OCI-M2 (cell line): ENCODE results near the gene ZMYND11.

ENCODE experiments used
- DNase-seq: peaks from one replicate; lab custom pipeline; 2025; ENCODE audit not compliant: unreplicated experiment; lab: John Stamatoyannopoulos, UW

ZMYND11 gene

DNA sequence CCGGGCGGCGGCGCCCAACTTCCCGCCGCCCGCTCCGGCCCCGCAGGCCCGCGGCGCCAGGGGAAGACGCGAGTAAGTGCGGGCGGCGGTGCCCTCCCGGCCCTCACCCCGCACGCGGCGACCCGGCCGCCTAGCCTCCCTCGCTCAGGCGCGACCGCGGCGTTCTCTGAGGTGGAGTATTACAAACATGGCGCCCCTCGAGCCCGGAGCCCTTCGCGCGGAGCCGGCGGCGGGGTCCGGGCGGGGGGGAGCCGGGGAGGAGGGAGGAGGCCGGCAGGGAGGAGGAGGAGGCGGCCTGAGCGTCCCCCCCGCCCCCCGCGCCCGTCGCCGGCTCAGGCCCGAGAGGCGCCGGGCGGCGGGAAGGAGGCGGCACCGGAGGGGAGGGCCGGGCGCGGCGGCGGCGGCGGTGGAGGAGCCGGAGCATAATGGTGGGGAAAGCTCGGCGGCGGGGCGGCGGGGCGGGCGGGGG, at the start of gene ZMYND11:
ZMYND11 (plus strand) TSS at position 324 of the 469 bp plus-strand sequence. CDS start 44,558 bp downstream, outside the sequence.
- no peak for DNase-seq

DNA sequence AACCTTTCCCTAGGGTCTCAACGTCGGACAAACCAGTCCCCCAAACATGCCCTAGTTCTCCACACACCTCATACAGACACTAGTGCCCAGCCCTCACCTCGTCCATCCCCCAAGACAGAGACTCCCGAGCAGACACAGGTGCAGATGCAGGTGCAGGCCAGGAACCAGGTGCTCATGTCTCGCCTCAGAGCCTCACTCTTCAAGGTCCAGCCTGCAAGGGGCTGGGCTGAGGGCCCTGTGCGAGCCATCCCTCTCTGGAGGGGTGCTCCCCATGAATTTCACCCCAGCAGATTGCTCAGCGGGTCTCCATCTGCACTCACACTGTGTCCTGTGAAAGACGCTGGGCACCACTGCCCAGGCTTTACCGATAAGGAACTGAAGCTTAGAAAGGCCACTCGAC, 49.2 kb upstream of the ZMYND11 start:
- DNase-seq = no peak

DNA sequence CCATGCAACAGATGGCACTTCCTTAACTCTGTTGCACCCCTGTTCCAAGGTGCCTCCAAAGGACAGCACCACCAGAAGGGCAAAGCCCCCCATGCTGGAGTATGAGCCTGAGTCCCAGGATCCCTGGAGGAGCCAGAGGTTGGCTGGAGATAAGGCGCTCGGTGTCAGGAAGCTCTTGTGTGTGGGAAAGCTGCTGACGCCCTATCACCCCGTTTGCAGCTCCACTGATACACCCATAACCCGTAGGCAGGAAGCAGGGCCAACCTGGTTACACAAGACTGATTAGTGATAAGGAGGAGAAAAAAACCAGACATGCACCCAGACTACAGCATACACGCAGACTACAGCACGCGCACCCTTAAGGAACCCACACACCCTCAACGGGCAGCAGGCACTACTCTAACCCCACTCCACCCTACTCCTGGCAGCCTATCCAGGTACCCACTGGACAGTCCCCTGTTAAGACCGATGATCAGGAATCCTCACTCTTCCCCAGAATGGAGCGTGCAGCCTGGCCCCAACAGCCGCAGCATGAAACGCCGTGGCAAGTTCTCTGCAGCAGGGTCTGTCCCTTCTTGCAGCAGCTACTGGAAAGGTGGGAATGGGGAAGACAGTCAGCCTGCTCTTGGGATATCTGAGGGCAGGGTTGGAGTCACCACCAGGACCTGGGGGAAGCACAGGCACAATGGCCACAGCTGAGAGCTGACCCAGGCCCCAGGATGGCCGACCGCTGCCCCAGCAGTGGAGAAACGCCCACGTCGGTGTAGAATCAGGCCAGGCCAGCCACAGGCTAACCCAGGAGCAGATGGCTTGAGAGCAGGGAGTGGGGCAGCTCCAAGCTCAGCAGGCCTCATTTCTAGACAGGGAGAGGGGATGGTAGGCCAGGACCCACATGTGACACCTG, 47.8 kb upstream of the ZMYND11 start:
- DNase-seq = no peak

DNA sequence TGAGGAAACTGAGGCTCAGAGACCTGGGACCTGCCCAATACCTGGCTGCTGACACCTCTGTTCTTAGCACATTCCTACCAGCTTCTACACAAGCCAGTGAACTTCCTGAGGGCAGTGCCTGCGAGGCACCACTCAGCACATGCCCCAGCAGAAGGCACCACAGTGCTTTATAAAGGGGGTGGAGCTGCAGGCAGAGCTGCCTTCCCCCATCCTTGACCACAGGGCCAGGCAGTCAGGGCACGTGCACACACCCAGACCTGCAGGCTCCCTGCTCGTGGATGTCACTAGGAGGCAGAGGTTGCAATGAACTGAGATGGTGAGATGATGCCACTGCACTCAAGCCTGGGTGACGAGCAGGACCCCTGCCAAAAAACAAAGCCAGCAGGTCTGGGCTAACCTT, 47.0 kb upstream of the ZMYND11 start:
- DNase-seq = no peak

DNA sequence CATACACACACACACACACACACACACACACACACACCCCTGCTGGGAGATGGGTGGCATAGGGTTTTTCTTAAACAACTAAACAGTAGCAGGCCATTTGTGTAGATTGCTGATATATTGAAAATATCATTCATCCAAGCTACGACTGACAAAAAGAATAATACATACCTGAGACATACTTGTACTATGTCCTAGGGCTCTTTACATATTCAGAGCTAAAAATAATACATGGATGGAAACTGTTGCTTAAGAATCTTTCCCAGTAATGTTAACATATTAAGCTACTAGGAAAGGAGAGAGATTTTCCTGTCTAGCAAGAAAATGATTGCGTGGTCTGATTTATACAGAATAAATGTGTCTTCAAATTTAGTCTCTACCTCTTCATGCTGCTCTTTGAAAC, 46.0 kb upstream of the ZMYND11 start:
- no peak for DNase-seq

DNA sequence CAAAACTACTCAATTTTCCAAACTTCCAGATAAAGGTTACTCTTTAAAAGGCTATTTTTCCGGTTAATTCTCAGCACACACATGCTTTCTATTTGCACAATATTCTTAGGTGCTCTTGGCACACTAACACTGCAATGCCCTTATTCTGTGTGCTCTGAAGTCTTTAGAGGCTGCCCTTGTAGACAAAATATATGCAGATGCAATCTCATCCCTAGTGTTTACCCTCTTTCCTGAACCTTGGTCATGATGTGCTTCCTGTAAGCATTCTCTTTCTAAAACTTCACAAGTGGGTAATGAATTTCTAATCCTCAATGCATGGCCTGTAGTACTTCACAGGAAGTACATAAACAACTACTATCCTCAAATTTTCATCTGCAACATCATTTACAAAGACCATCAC, 45.1 kb upstream of the ZMYND11 start:
- no peak for DNase-seq

DNA sequence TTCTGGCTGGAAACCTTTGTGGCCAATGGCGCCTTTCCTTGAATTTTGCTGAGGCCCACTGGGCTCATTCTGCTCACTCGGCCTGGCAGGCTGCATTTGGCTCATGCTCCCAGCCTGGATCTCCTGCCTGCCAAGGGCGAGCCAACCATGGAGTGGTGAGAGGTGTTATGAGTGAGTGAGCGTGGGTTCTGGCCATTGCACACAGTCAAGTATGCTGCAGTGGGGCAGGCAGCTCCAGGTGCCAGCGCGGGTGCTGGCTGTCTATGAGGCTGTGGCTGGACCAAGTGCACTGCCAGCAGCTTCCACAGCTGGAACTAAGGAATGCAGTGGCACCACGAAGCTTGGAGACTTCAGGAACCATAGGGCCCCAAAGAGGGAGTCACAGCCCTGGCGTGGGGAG, 43.9 kb upstream of the ZMYND11 start:
- no peak for DNase-seq

DNA sequence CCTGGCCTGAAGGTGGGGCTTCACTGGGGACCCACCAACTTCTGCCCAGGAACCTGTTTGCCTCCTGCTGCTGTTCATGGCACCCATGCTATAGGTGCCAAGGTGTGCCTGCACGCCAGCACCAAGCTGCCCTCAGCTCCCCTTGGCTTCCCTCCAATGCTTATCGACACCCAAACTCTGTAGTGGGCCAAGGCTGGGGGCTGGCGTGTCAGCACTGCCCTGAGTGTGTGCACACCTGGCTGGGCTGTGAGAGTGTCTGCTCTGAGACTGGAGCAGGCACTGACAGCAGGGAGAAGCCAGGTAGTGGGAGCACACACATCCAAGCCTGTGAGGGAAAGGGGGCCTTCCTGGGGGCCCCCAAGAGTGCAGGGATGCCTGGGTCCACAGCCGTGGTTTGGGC, 43.1 kb upstream of the ZMYND11 start:
- DNase-seq = no peak

DNA sequence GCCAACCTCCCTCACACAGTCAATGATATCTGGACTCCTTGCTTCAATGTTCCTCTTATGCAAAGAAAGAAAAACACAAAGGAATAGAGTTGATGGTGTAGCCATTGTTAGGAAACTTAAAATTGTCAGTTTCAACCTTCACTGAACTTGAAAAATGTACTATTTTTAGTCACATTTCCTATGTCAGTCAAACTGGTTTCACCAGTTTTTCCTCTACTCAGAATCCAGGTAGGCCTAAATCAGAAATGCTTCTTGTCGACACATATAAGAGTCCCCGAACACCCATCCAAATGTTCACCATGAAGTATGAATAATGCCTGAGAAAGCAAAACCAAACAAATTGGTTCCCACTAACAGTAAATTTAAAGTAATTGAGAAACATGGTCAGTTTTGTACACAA, 42.4 kb upstream of the ZMYND11 start:
- DNase-seq = no peak

DNA sequence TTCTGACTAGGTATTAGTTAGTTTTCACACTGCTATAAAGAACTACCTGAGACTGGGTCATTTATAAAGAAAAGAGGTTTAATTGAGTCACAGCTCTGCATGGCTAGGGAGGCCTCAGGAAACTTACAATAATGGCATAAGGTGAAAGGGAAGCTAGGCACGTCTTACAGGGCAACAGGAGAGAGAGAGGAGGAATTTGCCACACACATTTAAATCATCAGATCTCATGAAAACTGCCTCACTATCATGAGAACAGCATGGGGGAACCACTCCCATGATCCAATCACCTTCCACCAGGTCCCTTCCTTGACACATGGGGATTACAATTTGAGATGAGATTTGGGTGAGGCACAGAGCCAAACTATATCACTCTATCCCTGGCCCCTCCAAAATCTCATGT, 40.6 kb upstream of the ZMYND11 start:
- no peak for DNase-seq

DNA sequence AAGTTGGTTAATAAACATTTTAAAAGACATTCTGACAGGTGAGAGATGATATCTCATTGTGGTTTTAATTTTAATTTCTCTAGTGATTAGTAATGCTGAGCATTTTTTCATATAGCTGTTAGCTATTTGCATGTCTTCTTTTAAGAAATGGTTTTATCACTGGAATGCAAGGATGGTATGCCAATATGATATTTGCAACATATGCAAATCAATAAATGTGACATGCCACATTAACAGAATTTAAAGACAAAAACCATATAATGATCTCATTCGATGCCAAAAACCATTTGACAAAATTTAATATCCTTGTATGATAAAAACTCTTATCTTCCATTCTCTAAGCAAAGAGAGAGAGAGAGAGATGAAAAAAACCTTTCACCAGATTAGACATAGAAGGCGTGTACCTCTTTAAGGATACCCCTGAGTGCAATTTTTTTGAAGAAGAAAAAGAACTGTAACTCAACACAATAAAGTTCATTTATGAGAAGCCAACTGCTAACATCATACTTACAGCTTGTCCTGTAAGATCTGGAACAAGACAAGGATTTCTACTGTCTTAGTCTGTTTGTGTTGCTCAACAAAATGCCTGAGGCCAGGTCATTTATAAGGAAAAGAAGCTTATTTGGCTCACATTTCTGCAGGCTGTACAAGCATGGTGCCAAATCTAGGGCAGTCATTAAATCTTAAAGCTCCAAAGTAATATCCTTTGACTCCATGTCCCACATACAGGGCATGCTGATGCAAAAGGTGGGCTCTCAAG, 39.7 kb upstream of the ZMYND11 start:
- no peak for DNase-seq

DNA sequence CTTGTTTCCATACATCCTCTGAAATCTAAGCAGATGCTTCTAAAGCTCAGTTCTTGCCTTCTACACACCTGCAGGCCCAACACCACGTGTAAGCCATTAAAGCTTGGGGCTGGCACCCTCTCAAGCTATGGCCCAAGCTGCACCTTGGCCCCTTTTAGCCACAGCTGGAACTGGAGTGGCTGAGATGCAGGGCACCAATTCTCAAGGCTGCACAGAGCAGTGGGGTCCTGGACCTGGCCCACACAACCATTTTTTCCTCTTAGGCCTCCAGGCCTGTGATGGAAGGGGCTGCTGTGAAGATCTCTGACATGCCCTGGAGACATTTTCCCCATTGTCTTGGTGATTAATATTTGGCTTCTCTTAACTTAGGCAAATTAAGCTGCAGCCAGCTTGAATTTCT, 38.8 kb upstream of the ZMYND11 start:
- DNase-seq = no peak

DNA sequence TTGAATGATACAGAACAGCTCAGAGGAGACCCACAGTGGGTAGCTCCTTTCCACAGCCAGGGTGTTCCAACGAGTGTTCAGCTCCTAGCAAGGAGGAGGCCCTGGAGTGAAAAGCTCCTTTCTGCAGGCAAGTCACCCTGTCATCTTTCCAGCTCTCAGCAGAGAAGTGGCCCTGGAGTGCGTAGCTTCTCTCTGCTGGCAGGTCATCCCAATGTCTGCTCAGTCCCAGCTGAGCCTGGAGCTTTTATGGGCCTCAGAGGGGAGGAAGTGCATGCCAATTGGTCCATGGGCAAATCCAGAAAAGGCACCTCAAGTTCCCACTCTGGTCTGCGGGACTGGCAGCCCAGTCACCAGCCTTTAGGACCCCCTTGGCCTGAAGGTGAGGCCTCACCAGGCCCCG, 30.8 kb upstream of the ZMYND11 start:
- no peak for DNase-seq

DNA sequence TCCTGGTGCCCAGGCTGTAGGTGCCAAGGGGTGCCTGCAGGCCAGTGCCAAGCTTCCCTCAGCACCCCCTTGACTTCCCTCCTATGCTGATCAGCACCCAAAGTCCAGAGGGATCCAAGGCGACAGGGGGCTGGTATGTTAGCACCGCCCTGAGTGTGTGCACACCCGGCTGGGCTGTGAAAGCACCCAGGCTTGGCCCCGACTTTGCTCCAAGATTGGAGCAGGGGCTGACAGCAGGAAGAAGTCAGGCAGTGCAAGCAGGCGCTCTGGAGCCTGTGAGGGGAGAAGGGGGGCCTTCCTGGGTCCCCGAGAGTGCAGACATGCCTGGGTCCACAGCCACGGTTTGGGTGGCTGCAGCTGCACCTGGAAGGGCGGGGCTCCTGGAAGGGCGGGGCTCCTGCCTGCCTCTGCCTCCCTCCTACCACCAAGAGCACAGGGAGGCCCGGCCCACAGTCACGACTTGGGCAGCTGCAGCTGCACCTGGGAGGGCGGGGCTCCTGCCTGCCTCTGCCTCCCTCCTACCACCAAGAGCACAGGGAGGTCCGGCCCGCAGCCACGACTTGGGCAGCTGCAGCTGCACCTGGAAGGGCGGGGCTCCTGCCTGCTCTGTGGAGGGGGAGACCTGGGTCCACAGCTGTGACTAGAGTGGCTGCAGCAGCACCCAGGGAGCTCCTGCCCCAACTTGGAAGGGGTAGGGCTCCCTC, 30.2 kb upstream of the ZMYND11 start:
- DNase-seq = no peak

DNA sequence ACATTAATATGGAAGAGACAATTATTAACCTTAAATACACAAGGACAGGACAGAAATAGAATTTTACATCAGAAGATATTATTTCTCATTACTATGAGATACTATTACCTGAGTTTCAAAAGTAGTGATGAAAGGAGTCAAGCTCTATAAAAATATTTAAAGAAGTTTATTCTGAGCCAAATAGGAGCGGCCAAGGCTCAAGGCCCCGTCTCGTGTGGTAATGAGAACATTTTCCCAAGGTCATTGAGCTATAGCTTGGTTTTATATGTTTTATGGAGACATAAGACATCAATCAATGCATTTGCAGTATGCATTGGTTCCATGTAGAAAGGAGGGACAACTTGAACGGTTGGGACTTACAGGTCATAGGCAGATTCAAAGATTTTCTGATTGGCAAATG, 29.4 kb upstream of the ZMYND11 start:
- DNase-seq = no peak

DNA sequence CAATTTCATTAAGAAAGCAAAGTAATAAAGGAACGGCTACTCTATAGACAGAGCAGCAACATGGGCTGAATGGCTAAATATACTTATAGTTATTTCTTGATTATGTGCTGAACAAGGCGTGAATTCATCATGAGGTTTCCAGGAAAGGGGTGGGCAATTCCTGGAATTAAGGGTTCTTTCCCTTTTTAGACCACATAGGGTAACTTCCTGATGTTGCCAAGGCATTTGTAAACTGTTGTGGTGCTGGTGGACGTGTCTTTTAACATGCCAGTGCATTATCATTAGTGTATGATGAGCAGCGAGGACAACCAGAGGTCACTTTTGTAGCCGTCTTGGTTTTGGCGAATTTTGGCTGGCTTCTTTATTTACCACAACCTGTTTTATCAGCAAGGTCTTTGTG, 28.5 kb upstream of the ZMYND11 start:
- DNase-seq = no peak

DNA sequence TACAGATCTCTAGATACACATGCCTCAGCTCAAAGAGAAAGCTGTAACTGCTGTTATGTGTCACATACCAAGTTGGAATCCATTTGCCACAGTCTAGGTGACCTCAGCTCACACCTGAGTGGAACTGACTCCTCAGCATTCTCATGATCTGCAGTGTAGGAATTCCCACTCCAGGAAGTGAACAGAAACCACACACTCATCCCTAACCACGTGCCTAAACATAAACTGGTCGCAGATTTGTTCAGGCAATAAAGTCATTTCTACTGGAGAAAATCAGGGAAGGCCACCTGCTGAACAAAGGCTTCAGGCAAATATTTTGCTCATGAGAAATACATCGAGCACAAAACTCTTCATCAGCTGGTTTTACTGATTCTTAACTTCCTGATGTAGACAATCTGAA, 23.0 kb upstream of the ZMYND11 start:
- no peak for DNase-seq

DNA sequence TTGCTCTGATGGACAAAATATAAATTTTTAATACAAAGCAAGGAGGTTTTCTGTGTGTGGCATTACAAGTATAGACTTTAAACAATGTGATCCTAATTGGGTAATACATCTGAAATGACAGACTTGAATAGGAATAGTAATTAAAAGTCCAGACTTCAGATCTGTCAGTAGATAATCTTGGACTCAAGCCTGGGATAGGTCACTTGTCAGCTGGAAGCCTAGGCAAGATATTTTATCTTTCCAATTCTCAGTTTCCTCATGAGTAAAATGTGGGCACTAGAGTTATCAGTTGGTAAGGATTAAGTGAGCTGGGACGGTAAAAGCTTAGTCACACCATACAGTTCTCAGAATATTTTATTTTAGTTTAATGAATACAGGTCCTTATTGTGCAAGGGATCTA, 10.4 kb upstream of the ZMYND11 start:
- no peak for DNase-seq

DNA sequence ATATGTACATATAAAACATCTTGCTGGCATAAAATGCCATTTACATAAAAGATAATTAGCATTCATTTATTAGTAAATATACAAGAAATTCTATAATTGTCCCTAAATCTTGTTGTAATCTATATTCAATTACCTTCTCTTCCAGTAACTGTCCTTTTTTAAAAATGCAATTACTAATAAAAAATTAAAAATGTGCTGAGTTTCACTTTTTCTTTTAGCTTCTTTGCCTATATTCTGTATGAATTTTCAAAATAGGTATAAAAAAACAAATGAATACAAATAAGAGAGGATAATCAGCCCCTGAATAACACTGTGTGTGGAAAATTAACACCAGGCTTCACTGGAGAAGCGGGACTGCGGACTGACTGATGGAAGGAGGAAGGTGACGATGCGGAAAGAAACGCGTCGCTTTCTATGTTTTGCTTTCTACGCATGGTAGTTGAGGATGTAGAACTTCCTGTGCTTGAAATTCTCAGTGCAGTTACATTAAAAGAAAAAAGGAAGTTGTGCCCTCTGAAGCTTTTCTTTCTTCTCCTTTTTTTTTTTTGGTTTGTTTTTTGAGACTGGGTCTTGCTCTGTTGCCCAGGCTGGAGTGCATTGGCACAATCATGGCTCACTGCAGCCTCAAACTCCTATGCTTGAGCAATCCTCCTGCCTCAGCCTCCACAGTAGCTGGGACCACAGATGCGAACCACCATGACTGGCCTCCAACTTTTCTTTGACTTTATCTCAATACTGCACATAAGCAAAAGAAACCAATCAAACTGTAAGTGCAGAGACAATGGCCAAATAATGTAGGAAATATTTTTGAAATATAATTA, 7.4 kb upstream of the ZMYND11 start:
- no peak for DNase-seq

DNA sequence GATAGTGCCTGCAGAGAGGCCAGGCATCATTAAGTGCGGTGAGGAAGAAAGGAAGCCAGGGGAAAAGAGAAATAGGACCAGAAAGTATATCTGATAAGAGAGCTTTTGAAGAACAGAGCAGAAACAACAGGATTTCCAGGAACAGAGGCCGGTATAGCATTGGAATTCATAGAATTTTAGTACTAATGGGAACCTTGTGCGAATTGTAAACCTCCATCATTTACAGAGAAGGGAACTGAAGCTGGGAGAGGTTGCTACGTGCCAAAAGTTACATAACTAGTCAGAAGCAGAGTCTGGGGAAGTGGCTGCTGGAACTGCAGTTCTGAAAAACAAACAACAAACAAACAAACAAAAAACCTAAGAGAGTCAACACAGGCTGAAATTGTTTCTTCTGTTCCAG, 5.4 kb upstream of the ZMYND11 start:
- no peak for DNase-seq
